Esophagus squamous epithelium (tissue), 5 donors: ENCODE results near the gene CFAP57. TPM values are rescaled to one million over a fixed set of nuclear protein-coding genes. Genes with fewer than 3 reads are reported as not detected.

ENCODE experiments used
- DNase-seq: peaks from one replicate; lab custom pipeline; 2025; lab: John Stamatoyannopoulos, UW
- H3K27ac ChIP-seq, 4 donors: fragments of 200-600 bp; sonication (generic); one replicate each; pipeline ENCODE4 v1.5.1; 2016 to 2019; ENCODE audit warnings: mild to moderate bottlenecking in 1 of 4
- H3K27me3 ChIP-seq, 4 donors: fragments of 200-600 bp; sonication (generic); 1 replicate in 3 of 4; 2 replicates in 1 of 4; pipeline versions ENCODE4 v1.5.1 to v1.6.0; 2017 to 2021; ENCODE audit warnings: antibody characterized with exemption in 1 of 4
- H3K36me3 ChIP-seq, 3 donors: fragments of 200-600 bp; sonication (generic); one replicate each; pipeline ENCODE4 v1.5.1; 2016 to 2019
- H3K4me1 ChIP-seq, 3 donors: fragments of 200-600 bp; sonication (generic); one replicate each; pipeline ENCODE4 v1.5.1; 2017 to 2019
- H3K4me3 ChIP-seq, 4 donors: fragments of 200-600 bp; sonication (generic); 1 replicate in 3 of 4; 2 replicates in 1 of 4; pipeline ENCODE4 v1.5.1; 2016 to 2019; ENCODE audit warnings: mild to moderate bottlenecking in 2 of 4, moderate library complexity in 1 of 4
- H3K9me3 ChIP-seq, 3 donors: fragments of 200-600 bp; sonication (generic); one replicate each; pipeline ENCODE4 v1.5.1; 2016 to 2019
- CTCF ChIP-seq, 6 experiments: fragments of 450-650 bp in 4 of 6; fragments of 200-600 bp in 2 of 6; sonication (generic) in 2 of 6; IDR thresholded peaks; one replicate each; pipeline ENCODE4 v1.5.1; 2016 to 2019; ENCODE audit warnings: antibody characterized with exemption in 6 of 6, mild to moderate bottlenecking in 4 of 6, moderate library complexity in 4 of 6
- POLR2A ChIP-seq, 4 donors: fragments of 450-650 bp; IDR thresholded peaks; one replicate each; pipeline ENCODE4 v1.6.1; 2017; ENCODE audit warnings: antibody characterized with exemption in 4 of 4, mild to moderate bottlenecking in 4 of 4, moderate library complexity in 3 of 4
- WGBS, 2 donors: methylation state at CpG; one replicate each; pipeline ENCODE4 v1.1.5; 2018; 5-methylcytosine and 5-hydroxymethylcytosine counted together
- intact Hi-C: fragments of 100-400 bp; cut with DNase I; formaldehyde crosslinking; loops from one replicate; pipeline ENCODE4 v1.15.0; 2022
- total RNA-seq, 4 donors: library from RNA; depleted of rRNA; stranded (reverse); fragments of >200 nt; gene quantifications; one replicate each; pipeline ENCODE4 v1.1.0, GENCODE V29; 2016
- donor health status: DM: yes; HTN: yes; CAD: no.

The CFAP57 gene
- total RNA-seq, 4 donors from 2014 or later, result not detected

- peak overlapping the region in 2 of 4 donors; percentile 48 to 55 for H3K27ac ChIP-seq
- H3K9me3 ChIP-seq, result no peaks in the 10 kb centered on the region
- H3K27me3 ChIP-seq, result peaks cover 0 to 45% (median 0%) of the 10 kb centered on the region in 4 donors
- H3K4me1 ChIP-seq, result peaks cover 0 to 21% (median 4%) of the 10 kb centered on the region in 3 donors
- WGBS, 2 donors, result 33 to 41% methylated on average over 3 to 4 of the region's 4 CpGs
- DNase-seq, result no peak
- no peaks in the 10 kb centered on the region for H3K36me3 ChIP-seq
- intact Hi-C loops, result no loop called here
- no peak for TF ChIP-seq CTCF (IDR thresholded peaks at IDR 0.05)
- no peak for TF ChIP-seq POLR2A (IDR thresholded peaks at IDR 0.05)
- H3K4me3 ChIP-seq, result no peak overlapping the region
These were observed 19.3 kb upstream of the CFAP57 start for GRCh38 chr1:43152866-43153265.

- intact Hi-C loops, result no loop called here
- H3K27me3 ChIP-seq, result peaks cover 0 to 40% (median 0%) of the 10 kb centered on the region in 4 donors
- no peak for DNase-seq
- TF ChIP-seq CTCF (IDR thresholded peaks at IDR 0.05) (no peak), POLR2A (IDR thresholded peaks at IDR 0.05) (no peak)
- 87 to 88% methylated on average over 5 to 6 of the region's 6 CpGs for WGBS, 2 donors
- no peaks in the 10 kb centered on the region for H3K36me3 ChIP-seq
- no peaks in the 10 kb centered on the region for H3K9me3 ChIP-seq
- peaks cover 0 to 15% (median 3%) of the 10 kb centered on the region in 3 donors for H3K4me1 ChIP-seq
- H3K27ac ChIP-seq, result no peak overlapping the region
- no peak overlapping the region for H3K4me3 ChIP-seq
These were observed 18.7 kb upstream of the CFAP57 start for GRCh38 chr1:43153443-43153842.

GRCh38 chr1:43156026-43156425, 16.1 kb upstream of the CFAP57 start:
- H3K4me3 ChIP-seq, result no peak overlapping the region
- H3K27ac ChIP-seq, result no peak overlapping the region
- intact Hi-C loops, result no loop called here
- H3K27me3 ChIP-seq, result peaks cover 0 to 25% (median 0%) of the 10 kb centered on the region in 4 donors
- H3K9me3 ChIP-seq, result no peaks in the 10 kb centered on the region
- 77% methylated on average over 6 to 7 of the region's 7 CpGs for WGBS, 2 donors
- peaks cover 0 to 14% (median 3%) of the 10 kb centered on the region in 3 donors for H3K4me1 ChIP-seq
- no peak for TF ChIP-seq CTCF (IDR thresholded peaks at IDR 0.05)
- TF ChIP-seq POLR2A (IDR thresholded peaks at IDR 0.05), result no peak
- H3K36me3 ChIP-seq, result no peaks in the 10 kb centered on the region
- no peak for DNase-seq

GRCh38 chr1:43165162-43165561, 7.0 kb upstream of the CFAP57 start:
- 87 to 92% methylated on average over 3 of the region's 3 CpGs for WGBS, 2 donors
- H3K36me3 ChIP-seq, result peaks cover 8 to 74% (median 17%) of the 10 kb centered on the region in 3 donors
- intact Hi-C loops, result no loop called here

GRCh38 chr1:43165765-43166164, 6.4 kb upstream of the CFAP57 start:
- Histone ChIP-seq H3K4me1 (peaks cover 0 to 6% (median 0%) of the 10 kb centered on the region in 3 donors), H3K27me3 (no peaks in the 10 kb centered on the region), H3K4me3 (no peak overlapping the region), H3K27ac (no peak overlapping the region), H3K36me3 (peaks cover 8 to 80% (median 17%) of the 10 kb centered on the region in 3 donors), H3K9me3 (no peaks in the 10 kb centered on the region)
- intact Hi-C loops, result no loop called here
- WGBS, 2 donors, result 87 to 97% methylated on average over 5 of the region's 5 CpGs
- no peak for DNase-seq
- no peak for TF ChIP-seq CTCF (IDR thresholded peaks at IDR 0.05)
- no peak for TF ChIP-seq POLR2A (IDR thresholded peaks at IDR 0.05)

More at GRCh38 chr1:43165162-43165561, 7.0 kb upstream of the CFAP57 start:
- H3K9me3 ChIP-seq, result no peaks in the 10 kb centered on the region
- TF ChIP-seq CTCF (IDR thresholded peaks at IDR 0.05) (no peak), POLR2A (IDR thresholded peaks at IDR 0.05) (no peak)
- no peaks in the 10 kb centered on the region for H3K4me1 ChIP-seq
- no peak overlapping the region for H3K27ac ChIP-seq
- DNase-seq, result no peak
- no peak overlapping the region for H3K4me3 ChIP-seq
- no peaks in the 10 kb centered on the region for H3K27me3 ChIP-seq
